Measurements from ENCODE around the gene PRM2. TPM values are rescaled to one million over a fixed set of nuclear protein-coding genes. Genes with fewer than 3 reads are reported as not detected.

Gene PRM2
- polyA plus RNA-seq, 1 of the 3 experiments (the other 2 are of a cell fraction): not detected

GRCh38 chr16:11295672-11296071, 19.4 kb upstream of the PRM2 start:
- Histone ChIP-seq H3K79me2 (ENCODE audit: insufficient read depth) (no peaks in the 10 kb centered on the region), H3K27ac (ENCODE audit: low read depth in 2 of 2, low read length in 1 of 2) (no peak overlapping the region), H3K27me3 (ENCODE audit: insufficient read depth) (no peaks in the 10 kb centered on the region), H3K4me3 (ENCODE audit: low read depth in 2 of 2, low read length in 1 of 2) (no peak overlapping the region), H3K9me2 (no peaks in the 10 kb centered on the region), H2AFZ (ENCODE audit: low read depth) (no peak overlapping the region), H3F3A (replicated peaks; ENCODE audit: insufficient read depth) (peaks cover 3% of the 10 kb centered on the region), H3K36me3 (replicated peaks in 1 of 2; ENCODE audit: control insufficient read depth in 1 of 2, insufficient read depth in 2 of 2, low read length in 1 of 2) (no peaks in the 10 kb centered on the region), H3K4me2 (no peak overlapping the region), H4K20me1 (ENCODE audit: insufficient read depth) (no peaks in the 10 kb centered on the region), H3K9me3 (no peaks in the 10 kb centered on the region), H3K4me1 (ENCODE audit: control insufficient read depth in 1 of 2, insufficient read depth in 2 of 2, low read depth in 1 of 2, low read length in 1 of 2) (peaks cover 0 to 16% of the 10 kb centered on the region in 2 experiments; a peak in 2 of 4 replicates), H3K9ac (no peak overlapping the region)
- CTCF ChIA-PET: interaction anchor here (1.1 kb wide), 1 partner anchor 76 kb away, joined by 4 read pairs; no protein-coding TSS in a partner anchor
- 91% methylated on average over 4 of the region's 4 CpGs for WGBS (ENCODE audit: low lambda C conversion rate)
- DNase-seq: no peak
- POLR2A ChIA-PET: no interaction called here
- TF ChIP-seq RCOR1 (IDR thresholded peaks at IDR 0.05; ENCODE audit: low read length): no peak
- TF ChIP-seq USF1 (IDR thresholded peaks at IDR 0.05; ENCODE audit: borderline replicate concordance, low read depth): no peak
- no peak for TF ChIP-seq PBX3 (IDR thresholded peaks at IDR 0.05)
- TF ChIP-seq TEAD4 (IDR thresholded peaks at IDR 0.05; ENCODE audit: borderline replicate concordance, insufficient read depth): no peak
- TF ChIP-seq TAF1 (IDR thresholded peaks at IDR 0.05; ENCODE audit: borderline replicate concordance, low read depth, low read length): no peak
- no peak for TF ChIP-seq EZH2phosphoT487 (IDR thresholded peaks at IDR 0.05; ENCODE audit: borderline replicate concordance, low read depth)
- no peak for TF ChIP-seq CHD2 (IDR thresholded peaks at IDR 0.05; ENCODE audit: low read length, partially characterized antibody)
- no peak for TF ChIP-seq RAD21 (IDR thresholded peaks at IDR 0.05; ENCODE audit: low read length)
- no peak for TF ChIP-seq GATA2 (CRISPR knock-in tag; IDR thresholded peaks at IDR 0.05)
- TF ChIP-seq YY1 (IDR thresholded peaks at IDR 0.05; ENCODE audit: low read depth): no peak
- no peak for TF ChIP-seq USF2 (IDR thresholded peaks at IDR 0.05; ENCODE audit: borderline replicate concordance, low read depth, low read length)

GRCh38 chr16:11292076-11292748, 15.9 kb upstream of the PRM2 start:
- Histone ChIP-seq H4K20me1 (ENCODE audit: insufficient read depth) (no peaks in the 10 kb centered on the region), H3K36me3 (replicated peaks in 1 of 2; ENCODE audit: control insufficient read depth in 1 of 2, insufficient read depth in 2 of 2, low read length in 1 of 2) (no peaks in the 10 kb centered on the region), H3K9me2 (no peaks in the 10 kb centered on the region), H3K27ac (ENCODE audit: low read depth in 2 of 2, low read length in 1 of 2) (no peak overlapping the region), H3F3A (replicated peaks; ENCODE audit: insufficient read depth) (no peaks in the 10 kb centered on the region), H3K4me3 (ENCODE audit: low read depth in 2 of 2, low read length in 1 of 2) (no peak overlapping the region), H3K4me2 (no peak overlapping the region), H3K4me1 (ENCODE audit: control insufficient read depth in 1 of 2, insufficient read depth in 2 of 2, low read depth in 1 of 2, low read length in 1 of 2) (peaks cover 0 to 8% of the 10 kb centered on the region in 2 experiments; a peak in 2 of 4 replicates), H3K79me2 (ENCODE audit: insufficient read depth) (no peaks in the 10 kb centered on the region), H2AFZ (ENCODE audit: low read depth) (no peak overlapping the region), H3K27me3 (ENCODE audit: insufficient read depth) (no peaks in the 10 kb centered on the region), H3K9ac (no peak overlapping the region), H3K9me3 (no peaks in the 10 kb centered on the region)
- ChIA-PET CTCF (interaction anchor here (1.4 kb wide), 1 partner anchor 36 kb away, joined by 8 read pairs; the partner anchor contains the start of gene SOCS1), POLR2A (no interaction called here)
- DNase-seq: no peak
- TF ChIP-seq CHD2 (IDR thresholded peaks at IDR 0.05; ENCODE audit: low read length, partially characterized antibody): no peak
- no peak for TF ChIP-seq GABPA (IDR thresholded peaks at IDR 0.05; ENCODE audit: low read depth)
- no peak for TF ChIP-seq SMC3 (IDR thresholded peaks at IDR 0.05; ENCODE audit: low read depth, low read length)
- TF ChIP-seq RAD21 (IDR thresholded peaks at IDR 0.05; ENCODE audit: low read length): no peak
- TF ChIP-seq MEF2A (IDR thresholded peaks at IDR 0.05; ENCODE audit: borderline replicate concordance, low read depth): no peak
- no peak for TF ChIP-seq FOXJ3 (CRISPR knock-in tag; IDR thresholded peaks at IDR 0.05)
- TF ChIP-seq POLR2AphosphoS5 (IDR thresholded peaks at IDR 0.05; ENCODE audit: low read depth, low read length): no peak
- 69% methylated on average over 7 of the region's 7 CpGs for WGBS (ENCODE audit: low lambda C conversion rate)

Measured in SK-N-SH (cell line).